A549 (cell line): Measurements from ENCODE around the gene GGCX. TPM values are rescaled to one million over a fixed set of nuclear protein-coding genes. Genes with fewer than 3 reads are reported as not detected.
A peak's percentile ranks its signal among the peaks of the same experiment; 100 is the strongest.

Source experiments
- ATAC-seq, 2 experiments: fragments of 200-7000 bp in 1 of 2; fragments of >200 bp in 1 of 2; cut with Nextera tagmentation in 1 of 2; cut with Tn5 transposase in 1 of 2; 3 replicates each; pipeline versions ENCODE4 v1.8.0 to v1.9.1; 2018 to 2020; ENCODE audit warnings: mild to moderate bottlenecking in 1 of 2, moderate library complexity in 1 of 2
- CTCF ChIA-PET: fragments of 300-600 bp; sonication (Branson Sonifier 250); formaldehyde crosslinking; extraction: SDS; loops from one replicate; lab custom pipeline; 2021; ENCODE audit warnings: antibody characterized with exemption, inconsistent platforms; lab: Yijun Ruan, JAX
- POLR2A ChIA-PET: fragments of 350-600 bp; formaldehyde crosslinking; extraction: SDS; loops from one replicate; lab custom pipeline; 2021; ENCODE audit warnings: antibody characterized with exemption, inconsistent platforms; lab: Yijun Ruan, JAX
- DNase-seq, 2 experiments: peaks; one replicate each; pipeline versions ENCODE4 v3.0.0 to v3.0.0-alpha.2; 2011 to 2016; ENCODE audit warnings: low read depth in 1 of 2, low spot score in 1 of 2
- FAIRE-seq: peaks from 2 replicates; lab custom pipeline; 2011; peaks lifted over from hg19 to GRCh38; lab: Jason Lieb, UNC
- H3K27ac ChIP-seq, 2 experiments: fragments of >200 bp; sonication (Bioruptor Twin); formaldehyde crosslinking; 3 replicates each; pipeline ENCODE4 v1.5.1; 2016 to 2017
- H3K4me1 ChIP-seq: fragments of >200 bp; sonication (Bioruptor Twin); formaldehyde crosslinking; 3 replicates; pipeline ENCODE4 v1.6.1; 2016
- H3K4me2 ChIP-seq: fragments of >200 bp; sonication (Bioruptor Twin); formaldehyde crosslinking; 3 replicates; pipeline ENCODE4 v1.6.1; 2016
- H3K4me3 ChIP-seq: fragments of >200 bp; sonication (Bioruptor Twin); formaldehyde crosslinking; 3 replicates; pipeline ENCODE4 v1.5.1; 2016
- H3K9me3 ChIP-seq: fragments of >200 bp; sonication (Bioruptor Twin); formaldehyde crosslinking; 3 replicates; pipeline ENCODE4 v1.6.1; 2016
- BHLHE40 ChIP-seq: IDR thresholded peaks from 2 replicates; pipeline ENCODE4 v1.6.1; 2012; ENCODE audit warnings: low read depth, low read length, inconsistent platforms
- CBX2 ChIP-seq: fragments of 200-600 bp; sonication (generic); IDR thresholded peaks from 2 replicates; pipeline ENCODE4 v1.6.1; 2016; ENCODE audit warnings: low read depth, mild to moderate bottlenecking, borderline replicate concordance
- CEBPB ChIP-seq, 2 experiments: fragments of >200 bp in 1 of 2; sonication (Bioruptor Twin) in 1 of 2; formaldehyde crosslinking in 1 of 2; IDR thresholded peaks; 2 replicates each; pipeline ENCODE4 v1.6.1; 2012 to 2016
- EHMT2 ChIP-seq: fragments of 200-600 bp; sonication (generic); IDR thresholded peaks from 2 replicates; pipeline ENCODE4 v1.6.1; 2016; ENCODE audit warnings: antibody characterized with exemption, low read depth, mild to moderate bottlenecking, moderate library complexity
- FOSB ChIP-seq: fragments of 250-450 bp; sonication (Bioruptor Pico); IDR thresholded peaks from 2 replicates; pipeline ENCODE4 v1.5.0; 2020; ENCODE audit warnings: mild to moderate bottlenecking, moderate library complexity
- FOSL2 ChIP-seq, 2 experiments: fragments of 450-650 bp in 1 of 2; fragments of >200 bp in 1 of 2; sonication (Bioruptor Twin) in 1 of 2; formaldehyde crosslinking; IDR thresholded peaks; 2 replicates each; pipeline versions ENCODE4 v1.5.0 to v1.6.1; 2016 to 2020; ENCODE audit warnings: mild to moderate bottlenecking in 1 of 2, moderate library complexity in 1 of 2
- GATA3 ChIP-seq: IDR thresholded peaks from 2 replicates; pipeline ENCODE4 v1.6.1; 2012; ENCODE audit warnings: borderline replicate concordance
- HEYL ChIP-seq: fragments of 250-450 bp; sonication (Bioruptor Pico); IDR thresholded peaks from 2 replicates; pipeline ENCODE4 v1.8.0; 2021; ENCODE audit warnings: mild to moderate bottlenecking, moderate library complexity
- HOXA7 ChIP-seq: fragments of 250-450 bp; sonication (Bioruptor Pico); IDR thresholded peaks from 2 replicates; pipeline ENCODE4 v1.5.0; 2020; ENCODE audit warnings: mild to moderate bottlenecking, moderate library complexity
- HOXB13 ChIP-seq: fragments of 250-450 bp; sonication (Bioruptor Pico); IDR thresholded peaks from 2 replicates; pipeline ENCODE4 v1.5.0; 2020; ENCODE audit warnings: low read depth, mild to moderate bottlenecking, moderate library complexity
- JUN ChIP-seq, 2 experiments: fragments of >200 bp; sonication (Bioruptor Twin); formaldehyde crosslinking; IDR thresholded peaks; 2 replicates in 1 of 2; 3 replicates in 1 of 2; pipeline ENCODE4 v1.6.1; 2016 to 2017
- MAX ChIP-seq: IDR thresholded peaks from 2 replicates; pipeline ENCODE4 v1.6.1; 2012
- NFE2L2 ChIP-seq: fragments of 150-350 bp; conservative IDR thresholded peaks from 2 replicates; pipeline ENCODE4 v1.6.1; 2014; ENCODE audit warnings: low read length
- NR3C1 ChIP-seq: fragments of >200 bp; sonication (Bioruptor Twin); formaldehyde crosslinking; IDR thresholded peaks from 3 replicates; pipeline ENCODE4 v1.6.1; 2017
- PBX3 ChIP-seq: IDR thresholded peaks from 2 replicates; pipeline ENCODE4 v1.6.1; 2012
- RFX5 ChIP-seq: fragments of 450-650 bp; IDR thresholded peaks from 2 replicates; pipeline ENCODE4 v1.7.1; 2014; ENCODE audit warnings: antibody characterized with exemption, mild to moderate bottlenecking, moderate library complexity
- RNF2 ChIP-seq: fragments of 200-600 bp; sonication (generic); IDR thresholded peaks from 2 replicates; pipeline ENCODE4 v1.6.1; 2016; ENCODE audit warnings: low read depth, mild to moderate bottlenecking, antibody characterized with exemption, moderate library complexity, borderline replicate concordance
- TP53 ChIP-seq: fragments of 250-450 bp; sonication (Bioruptor Pico); IDR thresholded peaks from 2 replicates; pipeline ENCODE4 v1.5.0; 2021; ENCODE audit warnings: mild to moderate bottlenecking, moderate library complexity
- ZC3H11A ChIP-seq: fragments of 450-650 bp; IDR thresholded peaks from 2 replicates; pipeline ENCODE4 v1.6.1; 2014; ENCODE audit warnings: antibody characterized with exemption, mild to moderate bottlenecking
- ZSCAN20 ChIP-seq: fragments of 250-450 bp; sonication (Bioruptor Pico); IDR thresholded peaks from 2 replicates; pipeline ENCODE4 v1.8.0; 2022; ENCODE audit warnings: mild to moderate bottlenecking, moderate library complexity
- WGBS: methylation state at CpG from one replicate; pipeline ENCODE4 v1.1.6; 2017; ENCODE audit errors: missing lambda C conversion rate; 5-methylcytosine and 5-hydroxymethylcytosine counted together
- polyA plus RNA-seq, 4 experiments: library from polyadenylated mRNA; depleted of rRNA in 3 of 4; stranded (reverse); fragments of >200 nt; fragmentation: RNase III in 1 of 4; extraction: RNeasy Plus Mini Kit Qiagen cat#74134 plus additional on column Dnase treatment in 1 of 4; gene quantifications; 2 replicates in 3 of 4; 3 replicates in 1 of 4; pipeline ENCODE4 v1.2.3, GENCODE V29; 2011 to 2017
- TF ChIP-seq, protein P1 (sequence below): fragments of 250-450 bp; sonication (Bioruptor Pico); IDR thresholded peaks from 2 replicates; pipeline ENCODE4 v1.5.0; 2020; ENCODE audit warnings: low read depth, mild to moderate bottlenecking, moderate library complexity

Gene GGCX
- polyA plus RNA-seq, 2 of the 4 experiments (the other 2 are of a cell fraction): 39.0 to 55.1 TPM

- Histone ChIP-seq H3K27ac (peak overlapping the region; percentile 68 to 83), H3K4me3 (no peak overlapping the region), H3K9me3 (no peaks in the 10 kb centered on the region), H3K4me2 (peak overlapping the region; percentile 44), H3K4me1 (peaks cover 19% of the 10 kb centered on the region)
- FAIRE-seq (no peak), DNase-seq (peak; percentile 62 to 72), ATAC-seq (peak; percentile 79 to 83)
- 83% methylated on average over 9 of the region's 9 CpGs for whole genome bisulfite sequencing
- CTCF ChIA-PET: interaction anchor here (0.6 to 1.3 kb wide), 6 partner anchors 9 to 96 kb away, joined by 3 to 5 read pairs (median 3); no protein-coding TSS in a partner anchor
- TF ChIP-seq GATA3 (peak; percentile 33; the same call in 1 of the 2 replicates), FOSL2 (IDR thresholded peaks at IDR 0.05) (peak; percentile 45; the same call in 1 of the 2 replicates), FOSL2 (CRISPR knock-in tag; IDR thresholded peaks at IDR 0.05) (peak; percentile 58), HEYL (CRISPR knock-in tag) (no peak), RFX5 (no peak), CBX2 (no peak)
- POLR2A ChIA-PET: interaction anchor here (1.2 to 1.6 kb wide), 2 partner anchors 10 kb away, joined by 5 to 8 read pairs; partner anchors contain the start of gene RNF181
Measured at GRCh38 chr2:85584857-85585780, 23.8 kb upstream of the GGCX start.

- H3K27ac ChIP-seq: peak within 1 kb of the TSS; percentile 68 to 83
- peaks cover 19% of the 10 kb centered on the region for H3K4me1 ChIP-seq
- CTCF ChIA-PET: interaction anchor here (0.6 to 1.0 kb wide), 2 partner anchors 9 to 23 kb away, joined by 3 read pairs; no protein-coding TSS in a partner anchor
- ATAC-seq (no peak; a peak in 1 of 6 replicates), FAIRE-seq (no peak), DNase-seq (no peak)
- TF ChIP-seq RNF2: no peak
- TF ChIP-seq PBX3: no peak
- no peak for TF ChIP-seq ZC3H11A
- no peak for TF ChIP-seq NFE2L2
- no peak for TF ChIP-seq JUN (IDR thresholded peaks at IDR 0.05)
- TF ChIP-seq, protein P1, sequence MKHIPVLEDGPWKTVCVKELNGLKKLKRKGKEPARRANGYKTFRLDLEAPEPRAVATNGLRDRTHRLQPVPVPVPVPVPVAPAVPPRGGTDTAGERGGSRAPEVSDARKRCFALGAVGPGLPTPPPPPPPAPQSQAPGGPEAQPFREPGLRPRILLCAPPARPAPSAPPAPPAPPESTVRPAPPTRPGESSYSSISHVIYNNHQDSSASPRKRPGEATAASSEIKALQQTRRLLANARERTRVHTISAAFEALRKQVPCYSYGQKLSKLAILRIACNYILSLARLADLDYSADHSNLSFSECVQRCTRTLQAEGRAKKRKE: no peak
- TF ChIP-seq ZSCAN20 (CRISPR knock-in tag): no peak
- TF ChIP-seq CBX2: no peak
- no peak for TF ChIP-seq EHMT2
- no peak for TF ChIP-seq TP53 (CRISPR knock-in tag)
- TF ChIP-seq MAX: no peak
- TF ChIP-seq HOXB13 (CRISPR knock-in tag): no peak
- no peak for TF ChIP-seq NR3C1
- H3K4me2 ChIP-seq: peak within 1 kb of the TSS; percentile 44
- 95% methylated on average over 49 of the region's 52 CpGs for WGBS
- POLR2A ChIA-PET: interaction anchor here (1.6 kb wide), 1 partner anchor 11 kb away, joined by 5 read pairs; the partner anchor contains the start of gene RNF181
- no peak within 1 kb of the TSS for H3K4me3 ChIP-seq
- H3K9me3 ChIP-seq: no peaks in the 10 kb centered on the region
Measured at GRCh38 chr2:85584354-85584856, 23.1 kb upstream of the GGCX start, which contains the start of gene VAMP5. Gene VAMP5, plus strand, starts transcription at chr2:85584431. Its CDS starts 60 bp downstream, at chr2:85584491.

- H3K4me2 ChIP-seq: no peak overlapping the region
- 90% methylated on average over 16 of the region's 16 CpGs for WGBS
- TF ChIP-seq HOXA7 (no peak), TP53 (CRISPR knock-in tag) (no peak), FOSB (CRISPR knock-in tag) (no peak), BHLHE40 (no peak), CEBPB (IDR thresholded peaks at IDR 0.05) (peak in 1 of 2 experiments; percentile 26; a peak in 2 of 4 replicates)
- H3K4me1 ChIP-seq: peaks cover 19% of the 10 kb centered on the region
- POLR2A ChIA-PET: interaction anchor here (0.9 to 1.6 kb wide), 2 partner anchors 11 to 21 kb away, joined by 3 to 5 read pairs; partner anchors contain the start of gene RNF181
- CTCF ChIA-PET: interaction anchor here (0.6 to 1.3 kb wide), 5 partner anchors 22 to 230 kb away, joined by 3 read pairs; no protein-coding TSS in a partner anchor
- H3K4me3 ChIP-seq: no peak overlapping the region
- DNase-seq (no peak), FAIRE-seq (no peak), ATAC-seq (no peak)
- H3K9me3 ChIP-seq: no peaks in the 10 kb centered on the region
- peak overlapping the region in 1 of 2 experiments; percentile 83; a peak in 2 of 6 replicates for H3K27ac ChIP-seq
Measured at GRCh38 chr2:85583667-85584353, 22.5 kb upstream of the GGCX start.
